Stimulated activated CD8-positive, alpha-beta memory T cell treated with anti-CD3 and anti-CD28 coated beads, Interleukin-4, amount 100 ng/mL, for 1 hour (primary cell): ENCODE measurements around the gene CALN1.
"Not testable (repeated sequence)": the region's sequence is repeated elsewhere in the genome, so short reads cannot be mapped to it uniquely, and the experiment has no call there.

Experiments used
- DNase-seq, 2 donors: peaks; one replicate each; pipeline ENCODE4 v3.0.0-alpha.2; 2020; ENCODE audit warnings: low read depth in 2 of 2, low spot score in 1 of 2

The CALN1 gene

GRCh38 chr7:72268796-72269195 lies 143.3 kb downstream of the CALN1 start:
- DNase-seq: no peak

- DNase-seq: no peak
These were observed 144.0 kb downstream of the CALN1 start for GRCh38 chr7:72268090-72268489.

- DNase-seq: no peak
These were observed 144.8 kb downstream of the CALN1 start for GRCh38 chr7:72267291-72267800.

- no peak for DNase-seq
These were observed 145.4 kb downstream of the CALN1 start for GRCh38 chr7:72266771-72267170.

- DNase-seq: no peak
These were observed 146.8 kb downstream of the CALN1 start for GRCh38 chr7:72265071-72265904.

GRCh38 chr7:72260406-72260805 lies 151.7 kb downstream of the CALN1 start:
- DNase-seq: no peak

- no peak for DNase-seq
These were observed 154.1 kb downstream of the CALN1 start for GRCh38 chr7:72258074-72258473.

GRCh38 chr7:72254455-72254854 lies 157.7 kb downstream of the CALN1 start:
- no peak for DNase-seq

- no peak for DNase-seq
These were observed 163.0 kb downstream of the CALN1 start for GRCh38 chr7:72249106-72249505.

- no peak for DNase-seq
These were observed 167.2 kb downstream of the CALN1 start for GRCh38 chr7:72244826-72245398.

GRCh38 chr7:72243329-72243728 lies 168.8 kb downstream of the CALN1 start:
- DNase-seq: no peak

GRCh38 chr7:72235351-72235750 lies 176.8 kb downstream of the CALN1 start:
- no peak for DNase-seq

GRCh38 chr7:72234086-72234485 lies 178.1 kb downstream of the CALN1 start:
- DNase-seq: no peak

- no peak for DNase-seq
These were observed 181.9 kb downstream of the CALN1 start for GRCh38 chr7:72230281-72230680.

- no peak for DNase-seq
These were observed 188.8 kb downstream of the CALN1 start for GRCh38 chr7:72223351-72223750.

- DNase-seq: no peak
These were observed 190.0 kb downstream of the CALN1 start for GRCh38 chr7:72222136-72222535.

- DNase-seq: no peak
These were observed 192.6 kb downstream of the CALN1 start for GRCh38 chr7:72219500-72219899.

GRCh38 chr7:72217151-72217550 lies 195.0 kb downstream of the CALN1 start:
- DNase-seq: no peak

GRCh38 chr7:72213769-72214168 lies 198.4 kb downstream of the CALN1 start:
- no peak for DNase-seq

- no peak for DNase-seq
These were observed 199.1 kb downstream of the CALN1 start for GRCh38 chr7:72213081-72213480.

- no peak for DNase-seq
These were observed 201.0 kb downstream of the CALN1 start for GRCh38 chr7:72211175-72211574.

GRCh38 chr7:72209006-72209405 lies 203.1 kb downstream of the CALN1 start:
- not testable (repeated sequence) for DNase-seq

GRCh38 chr7:72196176-72196575 lies 216.0 kb downstream of the CALN1 start:
- DNase-seq: no peak
